GM23248 (cell line): ENCODE data around the gene BCL2L12.

Experiments
- EZH2 ChIP-seq: fragments of 200-600 bp; sonication (generic); IDR thresholded peaks from 2 replicates; pipeline ENCODE4 v1.6.1; 2018; ENCODE audit warnings: antibody characterized with exemption, mild to moderate bottlenecking; ENCODE audit not compliant: insufficient read depth, poor library complexity, severe bottlenecking
- EZH2phosphoT487 ChIP-seq: fragments of 200-600 bp; sonication (generic); IDR thresholded peaks from 2 replicates; pipeline ENCODE4 v1.6.1; 2018; ENCODE audit warnings: antibody characterized with exemption, moderate library complexity, mild to moderate bottlenecking, low read depth; ENCODE audit not compliant: insufficient read depth

- TF ChIP-seq EZH2phosphoT487 (no peak), EZH2 (no peak)
Observed at GRCh38 chr19:49635530-49636232, 30.1 kb upstream of the BCL2L12 start.
